NCI-H2196 (cell line): ENCODE measurements around the gene GH2.

Experiments
- DNase-seq: peaks from one replicate; lab custom pipeline; 2025; ENCODE audit not compliant: unreplicated experiment; lab: John Stamatoyannopoulos, UW

The GH2 gene

GRCh38 chr17:63842173-63842539 is 39.6 kb downstream of the GH2 start:
- DNase-seq = no peak

DNA sequence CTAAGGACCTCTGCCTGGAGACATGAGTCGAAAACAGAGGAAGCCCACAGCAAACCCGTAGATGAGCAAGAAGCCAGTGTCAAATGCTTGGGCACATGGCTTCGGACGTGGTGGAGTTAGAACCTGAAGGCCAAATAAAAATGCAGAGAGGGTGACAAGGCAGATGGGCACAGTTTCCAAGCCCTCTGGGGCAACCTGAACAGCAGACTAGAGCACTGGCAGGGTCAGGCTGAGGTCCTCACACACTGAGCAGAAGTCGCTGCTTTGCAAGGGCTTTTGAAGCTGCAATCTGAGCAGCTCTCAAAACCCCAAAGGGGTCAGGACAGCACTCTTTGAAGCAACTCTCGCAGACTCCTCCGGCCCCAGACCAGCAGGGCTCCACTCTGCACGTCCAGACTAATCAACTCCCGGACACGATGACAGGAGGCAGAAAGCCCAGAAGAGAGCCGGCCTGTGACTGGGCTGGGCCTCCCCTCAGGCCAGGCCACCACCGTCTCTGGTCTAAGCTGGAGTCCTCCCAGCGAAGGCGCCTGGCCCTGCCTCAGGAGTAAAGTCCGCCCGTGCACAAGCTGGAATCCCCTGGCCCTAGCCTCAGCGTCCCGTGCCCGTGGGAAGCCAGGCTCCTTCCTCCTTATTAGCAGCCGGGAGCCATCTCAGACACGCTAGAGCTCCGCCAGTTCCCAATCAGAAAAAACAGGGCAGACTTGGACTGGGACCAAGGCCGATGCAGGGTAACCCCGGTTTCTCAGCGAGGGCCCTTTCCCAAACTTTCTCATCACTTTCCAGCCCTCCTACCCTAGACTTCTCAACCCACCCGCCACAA is 40.2 kb downstream of the GH2 start:
- DNase-seq = no peak

DNA sequence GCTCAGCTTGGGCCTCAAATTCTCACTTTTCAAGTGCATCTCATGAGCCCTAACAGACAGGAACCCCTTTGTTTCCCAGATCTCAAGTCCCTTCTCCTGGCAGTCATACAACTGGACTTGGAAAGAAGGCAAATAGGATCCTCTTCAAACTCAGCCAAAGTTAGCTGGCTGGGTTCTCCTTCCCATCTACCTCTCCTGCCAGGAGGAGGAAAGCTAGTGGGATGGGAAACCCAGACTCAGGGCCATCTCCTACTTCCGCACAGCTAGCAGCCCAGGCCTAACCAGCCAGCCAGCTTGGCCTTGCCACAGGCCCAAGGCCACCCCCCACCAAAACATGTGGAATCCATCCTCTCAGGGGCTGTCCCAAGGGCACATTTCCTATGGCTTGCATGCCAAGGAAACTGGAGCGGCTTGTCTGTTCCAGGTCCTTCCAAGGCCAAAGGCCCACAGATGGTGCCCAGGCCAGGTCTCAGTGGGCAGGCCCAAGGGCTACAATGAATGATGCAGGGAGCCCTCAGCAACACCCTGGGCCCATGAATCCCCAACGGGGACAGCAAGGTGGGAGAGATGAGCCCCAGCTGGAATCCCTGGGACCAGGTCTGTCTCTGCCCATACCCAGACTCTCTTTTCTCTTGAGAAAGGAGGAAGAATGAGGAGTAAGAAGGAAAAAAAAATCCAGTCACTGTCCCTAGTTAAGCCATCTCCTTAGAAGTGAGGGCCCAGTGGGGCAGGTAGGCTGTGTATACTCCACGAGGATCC is 41.0 kb downstream of the GH2 start:
- peak; percentile 14 for DNase-seq

DNA sequence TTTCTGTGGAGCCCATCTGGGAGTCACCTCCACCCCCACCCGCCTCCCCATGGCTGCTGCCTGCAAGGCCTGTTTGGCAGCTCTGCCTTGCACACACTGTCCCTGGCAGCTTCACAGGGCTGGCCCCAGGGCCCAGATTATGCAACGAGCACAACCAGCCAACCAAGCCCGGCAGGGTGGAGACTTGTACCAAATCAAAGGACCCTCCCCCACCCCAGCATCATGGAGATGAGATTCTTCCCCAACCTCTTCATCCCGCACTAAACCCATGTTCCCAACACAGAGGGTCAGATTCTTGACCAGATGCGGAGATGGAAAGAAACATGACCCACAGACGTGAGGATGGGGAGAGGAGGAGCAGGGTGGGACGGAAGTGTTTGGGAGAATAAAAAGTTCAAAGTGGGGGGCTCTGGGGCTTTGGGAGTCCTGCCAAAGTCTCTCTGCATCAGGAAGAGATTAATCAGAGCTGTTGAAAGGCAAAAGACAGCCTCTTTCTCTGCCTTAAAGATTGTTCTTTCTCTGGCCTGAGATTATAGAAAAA is 43.0 kb downstream of the GH2 start:
- peak; percentile 70 for DNase-seq

GRCh38 chr17:63837962-63838600 is 43.7 kb downstream of the GH2 start:
- no peak for DNase-seq

- DNase-seq = no peak
Measured at GRCh38 chr17:63837480-63837879, 44.3 kb downstream of the GH2 start.

- DNase-seq = no peak
Measured at GRCh38 chr17:63836811-63837210, 44.9 kb downstream of the GH2 start.

- DNase-seq = no peak
Measured at GRCh38 chr17:63835167-63835720, 46.5 kb downstream of the GH2 start.

DNA sequence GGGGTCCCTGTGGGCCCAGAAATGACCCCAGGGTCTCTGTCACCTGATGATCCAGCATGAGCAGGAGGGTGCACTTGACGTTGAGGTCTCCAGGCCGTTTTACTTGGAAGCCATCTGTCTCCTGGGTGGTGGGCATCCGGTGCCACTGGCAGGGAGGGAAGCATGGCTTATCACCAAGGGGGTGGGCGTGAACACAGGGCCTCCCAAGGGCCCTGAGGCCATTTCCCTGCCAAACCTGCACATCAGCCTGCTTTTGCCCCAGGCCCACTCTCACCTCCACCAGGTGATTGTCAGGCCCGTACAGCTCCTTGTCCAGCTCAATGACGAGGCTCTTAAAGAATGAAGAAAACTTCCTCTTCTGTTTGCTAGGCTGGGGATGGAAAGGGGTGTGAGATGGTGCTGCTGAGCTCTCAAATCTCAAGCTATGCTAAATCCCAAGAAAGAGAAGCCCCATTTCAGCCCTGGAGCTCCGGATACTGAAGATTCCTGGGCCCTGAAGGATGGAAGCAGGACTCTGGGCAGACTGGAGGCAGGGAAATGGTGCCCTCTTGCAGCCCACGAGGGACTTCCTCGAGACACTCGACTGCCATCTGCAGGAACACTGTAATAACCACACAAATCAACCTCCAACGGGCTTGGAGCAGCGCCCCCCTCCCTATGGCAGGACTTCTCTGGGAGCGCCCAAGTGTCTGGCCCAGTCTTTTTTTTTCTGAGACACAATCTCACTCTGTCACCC is 47.1 kb downstream of the GH2 start:
- peak; percentile 73 for DNase-seq

DNA sequence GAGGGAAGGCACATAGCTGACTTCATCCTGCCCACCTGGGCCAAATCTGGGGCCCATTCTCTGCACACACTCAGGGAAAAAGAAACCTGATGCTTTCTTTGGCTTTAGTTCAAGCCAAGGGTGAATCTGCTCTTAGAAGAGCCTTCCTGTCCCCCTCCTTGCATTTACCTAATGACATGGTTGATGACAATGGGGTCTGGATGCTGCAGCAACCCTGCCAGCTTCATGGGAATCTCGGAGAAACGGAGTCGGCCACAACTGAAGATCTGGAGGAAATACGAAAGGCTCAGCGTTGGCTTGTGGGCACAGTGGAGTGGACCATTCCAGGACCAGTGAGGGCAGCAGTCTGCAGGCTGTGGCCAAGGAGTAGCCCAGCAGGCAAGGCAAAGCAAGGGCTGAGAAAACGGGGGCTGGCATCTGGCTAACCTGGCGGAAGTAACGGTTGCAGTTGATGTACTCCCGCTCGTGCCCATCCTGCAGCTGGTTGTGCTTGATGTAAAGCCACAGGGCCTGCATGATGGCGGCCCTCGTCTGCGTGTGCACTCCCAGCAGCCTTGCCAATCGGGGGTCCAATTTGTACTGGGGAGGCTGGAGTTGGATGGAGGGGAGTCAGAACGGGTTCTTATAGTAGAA is 47.9 kb downstream of the GH2 start:
- DNase-seq = no peak

DNA sequence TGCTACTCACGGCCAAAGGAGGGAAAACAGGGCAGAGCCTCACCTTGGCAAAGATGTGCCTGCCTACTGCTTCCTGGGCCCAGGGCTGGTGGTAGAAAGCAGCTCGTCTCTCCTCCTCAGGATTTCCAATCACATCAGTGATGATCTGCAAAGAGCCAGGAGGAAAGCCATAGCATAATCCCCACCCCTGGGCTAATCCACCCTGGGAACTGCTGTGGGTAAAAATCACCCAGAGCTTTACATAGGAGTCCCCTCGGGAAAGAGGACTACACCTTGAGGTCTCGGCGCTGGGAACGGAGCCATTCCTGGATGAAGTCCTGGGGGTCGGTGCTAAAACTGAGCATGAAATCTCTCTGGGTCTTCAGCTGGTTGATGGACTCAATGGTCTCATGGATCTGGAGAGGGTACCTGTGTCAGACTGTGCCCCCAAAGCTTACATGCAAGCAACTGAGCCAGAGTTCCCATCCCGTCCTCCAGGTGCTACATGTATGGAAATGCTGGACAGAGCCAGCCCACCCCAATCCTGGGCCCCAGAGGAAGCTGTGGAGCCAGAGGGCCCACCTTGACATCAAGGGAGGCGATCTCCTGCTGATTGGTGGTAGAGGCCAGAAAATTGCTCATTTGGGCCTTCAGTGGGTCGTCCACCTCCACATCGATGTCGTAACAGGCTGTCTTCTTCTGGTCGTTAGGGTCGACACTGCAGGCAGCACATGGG is 48.6 kb downstream of the GH2 start:
- DNase-seq = no peak

- no peak for DNase-seq
Measured at GRCh38 chr17:63832455-63832854, 49.3 kb downstream of the GH2 start.

DNA sequence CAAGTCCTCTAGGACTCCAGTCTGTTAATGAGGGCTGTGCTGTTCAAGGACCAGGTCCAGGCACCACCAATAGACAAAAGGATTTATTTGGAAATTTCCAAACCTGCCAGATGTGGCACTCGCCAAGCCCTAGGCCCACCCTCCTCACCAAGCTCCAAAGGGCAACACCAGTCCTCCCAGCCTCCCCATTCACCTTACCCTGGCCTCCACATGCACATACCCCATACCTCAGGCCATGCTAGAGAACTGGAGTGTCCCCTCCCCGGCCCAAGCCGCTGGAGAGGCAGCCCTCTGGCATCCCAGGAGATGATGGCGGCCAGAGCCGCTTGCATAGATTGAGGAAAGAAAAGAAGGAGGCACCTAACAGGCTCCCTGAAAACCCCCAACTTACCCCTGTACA is 49.7 kb downstream of the GH2 start:
- no peak for DNase-seq

- DNase-seq = no peak
Measured at GRCh38 chr17:63831505-63831904, 50.2 kb downstream of the GH2 start.

DNA sequence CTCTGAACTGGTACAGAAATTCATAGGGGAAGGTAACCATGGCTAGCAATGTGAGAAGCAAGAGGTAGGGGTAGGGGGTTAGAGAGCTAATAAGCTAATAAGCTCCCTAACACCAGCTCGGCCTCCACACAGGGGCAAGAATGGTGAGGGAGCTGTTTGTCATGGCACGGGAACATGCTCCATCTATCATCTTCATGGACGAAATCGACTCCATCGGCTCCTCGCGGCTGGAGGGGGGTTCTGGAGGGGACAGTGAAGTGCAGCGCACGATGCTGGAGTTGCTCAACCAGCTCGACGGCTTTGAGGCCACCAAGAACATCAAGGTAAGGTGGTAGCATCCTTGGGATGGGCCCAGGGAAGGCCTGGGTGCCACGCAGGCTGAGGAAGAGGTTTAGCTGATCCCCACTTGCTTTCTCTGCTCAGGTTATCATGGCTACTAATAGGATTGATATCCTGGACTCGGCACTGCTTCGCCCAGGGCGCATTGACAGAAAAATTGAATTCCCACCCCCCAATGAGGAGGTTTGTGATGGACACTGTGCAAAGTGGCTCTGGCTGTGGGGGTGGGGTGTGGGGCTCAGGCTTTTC is 50.7 kb downstream of the GH2 start:
- DNase-seq = no peak

DNA sequence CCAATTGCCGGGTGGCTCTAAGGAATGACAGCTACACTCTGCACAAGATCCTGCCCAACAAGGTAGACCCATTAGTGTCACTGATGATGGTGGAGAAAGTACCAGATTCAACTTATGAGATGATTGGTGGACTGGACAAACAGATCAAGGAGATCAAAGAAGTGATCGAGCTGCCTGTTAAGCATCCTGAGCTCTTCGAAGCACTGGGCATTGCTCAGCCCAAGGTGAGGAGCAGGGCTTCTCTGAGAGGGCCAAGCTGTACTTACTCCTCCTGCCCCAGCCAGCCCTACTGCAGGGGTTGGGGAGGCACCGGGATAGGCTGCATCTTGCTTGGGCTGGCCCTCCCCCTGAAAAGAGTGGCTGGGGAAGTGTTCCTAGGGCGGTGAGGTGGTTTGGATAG is 51.5 kb downstream of the GH2 start:
- no peak for DNase-seq
